ENCODE measurements around the gene DMAC2. TPM values are rescaled to one million over a fixed set of nuclear protein-coding genes. Genes with fewer than 3 reads are reported as not detected.
"Not testable (repeated sequence)": the region's sequence is repeated elsewhere in the genome, so short reads cannot be mapped to it uniquely, and the experiment has no call there.

Gene DMAC2

GRCh38 chr19:41386442-41386841 is 53.3 kb downstream of the DMAC2 start:
- peaks cover 10% of the 10 kb centered on the region for H3K36me3 ChIP-seq (ENCODE audit: insufficient read depth, low read length)

DNA sequence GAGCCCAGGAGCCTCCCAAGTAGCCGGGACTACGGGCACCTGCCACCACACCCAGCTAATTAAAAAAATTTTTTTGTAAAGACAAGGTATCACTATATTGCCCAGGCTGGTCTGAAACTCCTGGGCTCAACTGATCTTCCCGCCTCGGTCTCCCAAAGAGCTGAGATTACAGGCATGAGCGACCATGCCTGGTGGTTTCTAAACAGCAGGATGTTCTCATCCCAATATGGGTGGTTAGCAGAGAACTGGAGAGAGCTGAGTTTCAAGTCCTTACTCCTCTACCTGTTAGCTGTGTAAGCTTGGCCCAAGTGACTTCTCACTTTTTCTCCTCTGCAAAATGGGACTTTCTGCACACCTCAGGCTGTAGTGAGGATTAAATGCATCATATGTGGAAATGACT is 55.4 kb downstream of the DMAC2 start:
- H3K9me3 ChIP-seq (replicated peaks; ENCODE audit: low read length): no peaks in the 10 kb centered on the region
- H3K4me2 ChIP-seq (ENCODE audit: low read length): no peak overlapping the region
- no peaks in the 10 kb centered on the region for H3K27me3 ChIP-seq (ENCODE audit: control insufficient read depth, insufficient read depth, low read length)
- no peak overlapping the region for H3K9ac ChIP-seq (ENCODE audit: low read depth, low read length)
- H3K4me1 ChIP-seq (ENCODE audit: control insufficient read depth, insufficient read depth, low read length): no peaks in the 10 kb centered on the region
- H3K36me3 ChIP-seq (ENCODE audit: insufficient read depth, low read length): no peaks in the 10 kb centered on the region
- no peak overlapping the region for H3K4me3 ChIP-seq (ENCODE audit: low read length)

More at GRCh38 chr19:41386442-41386841, 53.3 kb downstream of the DMAC2 start:
- H3K4me2 ChIP-seq (ENCODE audit: low read length): no peak overlapping the region
- no peaks in the 10 kb centered on the region for H3K4me1 ChIP-seq (ENCODE audit: control insufficient read depth, insufficient read depth, low read length)
- no peaks in the 10 kb centered on the region for H3K9me3 ChIP-seq (replicated peaks; ENCODE audit: low read length)
- no peak overlapping the region for H3K9ac ChIP-seq (ENCODE audit: low read depth, low read length)
- H3K27me3 ChIP-seq (ENCODE audit: control insufficient read depth, insufficient read depth, low read length): no peaks in the 10 kb centered on the region
- H3K4me3 ChIP-seq (ENCODE audit: low read length): no peak overlapping the region

DNA sequence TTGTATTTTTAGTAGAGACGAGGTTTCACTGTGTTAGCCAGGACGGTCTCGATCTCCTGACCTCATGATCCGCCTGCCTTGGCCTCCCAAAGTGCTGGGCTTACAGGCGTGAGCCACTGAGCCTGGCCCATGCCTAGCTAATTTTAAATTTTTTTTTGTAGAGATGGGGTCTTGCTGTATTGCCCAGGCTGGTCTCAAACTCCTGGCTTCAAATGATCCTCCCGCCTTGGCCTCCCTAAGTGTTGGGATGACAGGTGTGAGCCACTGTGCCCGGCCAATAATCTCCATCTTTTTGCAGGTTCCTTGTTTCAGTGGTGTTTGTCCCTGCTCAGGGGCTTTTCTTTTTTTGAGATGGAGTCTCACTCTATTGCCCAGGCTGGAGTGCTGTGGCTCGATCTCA is 58.2 kb downstream of the DMAC2 start:
- not testable (repeated sequence) for H3K27me3 ChIP-seq (ENCODE audit: control insufficient read depth, insufficient read depth, low read length); H3K36me3 ChIP-seq (ENCODE audit: insufficient read depth, low read length); H3K4me1 ChIP-seq (ENCODE audit: control insufficient read depth, insufficient read depth, low read length); H3K4me2 ChIP-seq (ENCODE audit: low read length); H3K4me3 ChIP-seq (ENCODE audit: low read length); H3K9me3 ChIP-seq (replicated peaks; ENCODE audit: low read length); H3K9ac ChIP-seq (ENCODE audit: low read depth, low read length)

Small RNA genes lying within 50 kb of the gene (small RNA-seq; reads per million reads assigned to genes)
- not detected for gene RF00017

Measured in skeletal muscle satellite cell (primary cell).